ENCODE data around the gene UNC5CL.

Gene UNC5CL

GRCh38 chr6:41078101-41078500 lies 39.1 kb upstream of the UNC5CL start:
- H3K4me3 ChIP-seq (ENCODE audit: insufficient read length, low read depth): no peak overlapping the region
- no peak for DNase-seq (ENCODE audit: low read depth, low spot score)
- no peaks in the 10 kb centered on the region for H3K9me3 ChIP-seq (ENCODE audit: insufficient read depth, low read length)
- H3K36me3 ChIP-seq (ENCODE audit: insufficient read depth, insufficient read length, low read length): peaks cover 40% of the 10 kb centered on the region
- H3K27me3 ChIP-seq (ENCODE audit: insufficient read depth, insufficient read length): no peaks in the 10 kb centered on the region
- no peak overlapping the region for H3K9ac ChIP-seq (ENCODE audit: insufficient read length, low read depth)
- H3K4me1 ChIP-seq (ENCODE audit: insufficient read depth, insufficient read length): no peaks in the 10 kb centered on the region
- TF ChIP-seq YY1 (IDR thresholded peaks at IDR 0.05; ENCODE audit: insufficient read depth, insufficient read length) (no peak), SUZ12 (IDR thresholded peaks at IDR 0.05; ENCODE audit: extremely low read depth, insufficient read depth, insufficient read length) (no peak), ZNF274 (IDR thresholded peaks at IDR 0.05; ENCODE audit: low read depth, low read length) (no peak)

- Histone ChIP-seq H3K4me3 (ENCODE audit: insufficient read length, low read depth) (no peak overlapping the region), H3K9ac (ENCODE audit: insufficient read length, low read depth) (no peak overlapping the region), H3K27me3 (ENCODE audit: insufficient read depth, insufficient read length) (no peaks in the 10 kb centered on the region), H3K36me3 (ENCODE audit: insufficient read depth, insufficient read length, low read length) (peaks cover 39% of the 10 kb centered on the region), H3K4me1 (ENCODE audit: insufficient read depth, insufficient read length) (no peaks in the 10 kb centered on the region), H3K9me3 (ENCODE audit: insufficient read depth, low read length) (no peaks in the 10 kb centered on the region)
- no peak for TF ChIP-seq SUZ12 (IDR thresholded peaks at IDR 0.05; ENCODE audit: extremely low read depth, insufficient read depth, insufficient read length)
- TF ChIP-seq YY1 (IDR thresholded peaks at IDR 0.05; ENCODE audit: insufficient read depth, insufficient read length): no peak
- no peak for TF ChIP-seq ZNF274 (IDR thresholded peaks at IDR 0.05; ENCODE audit: low read depth, low read length)
- DNase-seq (ENCODE audit: low read depth, low spot score): no peak
These were observed 38.5 kb upstream of the UNC5CL start for GRCh38 chr6:41077536-41077935.

- DNase-seq (ENCODE audit: low read depth, low spot score): no peak
- Histone ChIP-seq H3K36me3 (ENCODE audit: insufficient read depth, insufficient read length, low read length) (peaks cover 38% of the 10 kb centered on the region), H3K27me3 (ENCODE audit: insufficient read depth, insufficient read length) (no peaks in the 10 kb centered on the region), H3K9me3 (ENCODE audit: insufficient read depth, low read length) (no peaks in the 10 kb centered on the region), H3K9ac (ENCODE audit: insufficient read length, low read depth) (no peak overlapping the region), H3K4me3 (ENCODE audit: insufficient read length, low read depth) (no peak overlapping the region), H3K4me1 (ENCODE audit: insufficient read depth, insufficient read length) (no peaks in the 10 kb centered on the region)
- TF ChIP-seq YY1 (IDR thresholded peaks at IDR 0.05; ENCODE audit: insufficient read depth, insufficient read length): no peak
- TF ChIP-seq ZNF274 (IDR thresholded peaks at IDR 0.05; ENCODE audit: low read depth, low read length): no peak
- no peak for TF ChIP-seq SUZ12 (IDR thresholded peaks at IDR 0.05; ENCODE audit: extremely low read depth, insufficient read depth, insufficient read length)
These were observed 36.9 kb upstream of the UNC5CL start for GRCh38 chr6:41075651-41076626.

- H3K9ac ChIP-seq (ENCODE audit: insufficient read length, low read depth): no peak overlapping the region
- no peak for DNase-seq (ENCODE audit: low read depth, low spot score)
- no peaks in the 10 kb centered on the region for H3K4me1 ChIP-seq (ENCODE audit: insufficient read depth, insufficient read length)
These were observed 35.8 kb upstream of the UNC5CL start for GRCh38 chr6:41074692-41075436.

GRCh38 chr6:41073968-41074691 lies 35.1 kb upstream of the UNC5CL start:
- Histone ChIP-seq H3K4me1 (ENCODE audit: insufficient read depth, insufficient read length) (no peaks in the 10 kb centered on the region), H3K4me3 (ENCODE audit: insufficient read length, low read depth) (peak overlapping the region; percentile 97), H3K9ac (ENCODE audit: insufficient read length, low read depth) (peak overlapping the region; percentile 99), H3K9me3 (ENCODE audit: insufficient read depth, low read length) (no peaks in the 10 kb centered on the region), H3K27me3 (ENCODE audit: insufficient read depth, insufficient read length) (no peaks in the 10 kb centered on the region), H3K36me3 (ENCODE audit: insufficient read depth, insufficient read length, low read length) (peaks cover 26% of the 10 kb centered on the region)
- no peak for DNase-seq (ENCODE audit: low read depth, low spot score)
- no peak for TF ChIP-seq YY1 (IDR thresholded peaks at IDR 0.05; ENCODE audit: insufficient read depth, insufficient read length)
- no peak for TF ChIP-seq ZNF274 (IDR thresholded peaks at IDR 0.05; ENCODE audit: low read depth, low read length)
- TF ChIP-seq SUZ12 (IDR thresholded peaks at IDR 0.05; ENCODE audit: extremely low read depth, insufficient read depth, insufficient read length): no peak

More at GRCh38 chr6:41074692-41075436, 35.8 kb upstream of the UNC5CL start:
- peak overlapping the region; percentile 97 for H3K4me3 ChIP-seq (ENCODE audit: insufficient read length, low read depth)
- TF ChIP-seq ZNF274 (IDR thresholded peaks at IDR 0.05; ENCODE audit: low read depth, low read length): no peak
- TF ChIP-seq YY1 (IDR thresholded peaks at IDR 0.05; ENCODE audit: insufficient read depth, insufficient read length): no peak
- TF ChIP-seq SUZ12 (IDR thresholded peaks at IDR 0.05; ENCODE audit: extremely low read depth, insufficient read depth, insufficient read length): no peak
- H3K36me3 ChIP-seq (ENCODE audit: insufficient read depth, insufficient read length, low read length): peaks cover 27% of the 10 kb centered on the region
- H3K9me3 ChIP-seq (ENCODE audit: insufficient read depth, low read length): no peaks in the 10 kb centered on the region
- no peaks in the 10 kb centered on the region for H3K27me3 ChIP-seq (ENCODE audit: insufficient read depth, insufficient read length)

- DNase-seq (ENCODE audit: low read depth, low spot score): peak; percentile 47
- H3K9ac ChIP-seq (ENCODE audit: insufficient read length, low read depth): peak overlapping the region; percentile 99
- peak overlapping the region; percentile 97 for H3K4me3 ChIP-seq (ENCODE audit: insufficient read length, low read depth)
- peaks cover 28% of the 10 kb centered on the region for H3K36me3 ChIP-seq (ENCODE audit: insufficient read depth, insufficient read length, low read length)
- no peaks in the 10 kb centered on the region for H3K4me1 ChIP-seq (ENCODE audit: insufficient read depth, insufficient read length)
- TF ChIP-seq ZNF274 (IDR thresholded peaks at IDR 0.05; ENCODE audit: low read depth, low read length) (no peak), SUZ12 (IDR thresholded peaks at IDR 0.05; ENCODE audit: extremely low read depth, insufficient read depth, insufficient read length) (no peak), YY1 (IDR thresholded peaks at IDR 0.05; ENCODE audit: insufficient read depth, insufficient read length) (no peak)
- H3K9me3 ChIP-seq (ENCODE audit: insufficient read depth, low read length): no peaks in the 10 kb centered on the region
- H3K27me3 ChIP-seq (ENCODE audit: insufficient read depth, insufficient read length): no peaks in the 10 kb centered on the region
These were observed 34.4 kb upstream of the UNC5CL start for GRCh38 chr6:41073203-41073967.

All from NT2/D1 (cell line).